NCI-H2227 (cell line): ENCODE data around the gene CAPNS1.
"Not testable (repeated sequence)": the region's sequence is repeated elsewhere in the genome, so short reads cannot be mapped to it uniquely, and the experiment has no call there.

ENCODE experiments used
- DNase-seq: peaks from one replicate; lab custom pipeline; 2025; ENCODE audit not compliant: unreplicated experiment; lab: John Stamatoyannopoulos, UW

CAPNS1 gene

GRCh38 chr19:36149673-36150406 lies 10.0 kb downstream of the CAPNS1 start:
- DNase-seq = no peak

GRCh38 chr19:36150586-36150985 lies 10.7 kb downstream of the CAPNS1 start:
- no peak for DNase-seq

- no peak for DNase-seq
Observed at GRCh38 chr19:36151144-36152018, 11.5 kb downstream of the CAPNS1 start.

- no peak for DNase-seq
Observed at GRCh38 chr19:36152019-36152351, 12.1 kb downstream of the CAPNS1 start.

GRCh38 chr19:36152352-36153091 lies 12.7 kb downstream of the CAPNS1 start, which contains the start of gene COX7A1:
COX7A1 (minus strand) TSS chr19:36152447; CDS start chr19:36152407, 40 bp downstream.
- DNase-seq = no peak

DNA sequence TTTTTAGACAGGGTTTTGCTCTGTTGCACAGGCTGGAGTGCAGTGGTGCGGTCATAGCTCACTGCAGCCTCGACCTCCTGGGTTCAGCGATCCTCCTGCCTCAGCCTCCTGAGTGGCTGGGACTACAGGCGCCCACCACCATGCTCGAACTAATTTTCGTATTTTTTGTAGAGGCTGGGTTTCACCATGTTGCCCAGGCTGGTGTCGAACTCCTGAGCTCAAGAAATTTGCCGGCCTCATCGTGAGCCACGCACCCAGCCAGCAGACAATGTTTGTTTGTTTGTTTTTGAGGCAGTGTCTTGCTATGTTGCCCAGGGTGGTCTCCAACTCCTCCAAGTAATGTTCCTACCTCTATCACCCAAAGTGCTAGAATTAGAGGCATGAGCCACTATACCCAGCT lies 13.3 kb downstream of the CAPNS1 start:
- DNase-seq = no peak

DNA sequence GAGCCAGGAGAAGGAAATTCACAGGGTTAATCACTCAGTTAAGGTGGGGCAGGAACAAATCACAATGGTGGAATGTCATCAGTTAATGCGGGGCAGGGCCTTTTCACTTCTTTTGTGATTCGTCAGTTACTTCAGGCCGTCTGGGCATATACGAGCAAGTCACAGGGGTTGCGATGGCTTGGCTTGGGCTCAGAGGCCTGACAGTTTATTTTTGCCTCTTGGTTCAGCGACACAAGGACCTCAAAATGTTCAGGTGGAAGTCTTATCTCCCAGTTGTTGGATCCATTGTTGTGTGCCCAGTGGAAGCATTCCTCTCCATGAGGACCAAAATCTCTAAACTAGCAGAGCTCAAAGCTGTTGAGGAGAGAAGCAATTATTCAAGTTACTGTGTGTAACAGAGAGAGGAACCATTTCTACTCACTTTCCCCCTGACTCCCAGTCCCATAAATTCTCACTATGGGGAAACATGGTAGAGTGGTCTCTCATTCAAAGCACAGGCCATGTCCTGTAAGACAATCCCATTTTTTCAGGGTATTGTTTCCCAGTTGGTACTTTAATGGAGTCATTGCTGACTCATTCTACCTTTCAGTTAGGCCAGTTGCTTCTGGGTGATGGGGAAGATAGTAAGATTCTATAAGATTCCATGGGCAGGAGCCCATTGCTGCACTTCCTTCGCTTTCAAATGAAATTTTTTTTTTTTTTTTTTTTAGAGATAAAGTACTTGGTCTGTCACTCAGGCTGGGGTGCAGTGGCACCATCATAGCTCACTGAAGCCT lies 21.1 kb downstream of the CAPNS1 start:
- DNase-seq = no peak

DNA sequence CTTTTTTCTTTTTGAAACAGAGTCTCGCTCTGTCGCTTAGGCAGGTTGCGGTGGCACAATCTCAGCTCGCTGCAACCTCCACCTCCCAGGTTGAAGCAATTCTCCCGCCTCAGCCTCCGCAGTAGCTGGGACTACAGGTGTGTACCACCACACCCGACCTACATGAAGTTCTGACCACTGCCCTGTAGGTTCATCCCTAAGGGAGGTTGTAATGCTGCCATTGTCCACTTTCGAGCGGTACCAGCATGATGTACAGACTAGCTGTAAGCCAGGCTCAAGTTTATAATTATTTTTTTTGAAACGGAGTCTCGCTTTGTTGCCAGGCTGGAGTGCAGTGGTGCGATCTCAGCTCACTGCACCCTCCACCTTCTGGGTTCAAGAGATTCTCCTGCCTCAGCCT lies 23.9 kb downstream of the CAPNS1 start:
- DNase-seq = no peak

GRCh38 chr19:36169084-36169760 lies 29.4 kb downstream of the CAPNS1 start:
- DNase-seq = peak; percentile 40

GRCh38 chr19:36172852-36173251 lies 33.0 kb downstream of the CAPNS1 start:
- DNase-seq = no peak

DNA sequence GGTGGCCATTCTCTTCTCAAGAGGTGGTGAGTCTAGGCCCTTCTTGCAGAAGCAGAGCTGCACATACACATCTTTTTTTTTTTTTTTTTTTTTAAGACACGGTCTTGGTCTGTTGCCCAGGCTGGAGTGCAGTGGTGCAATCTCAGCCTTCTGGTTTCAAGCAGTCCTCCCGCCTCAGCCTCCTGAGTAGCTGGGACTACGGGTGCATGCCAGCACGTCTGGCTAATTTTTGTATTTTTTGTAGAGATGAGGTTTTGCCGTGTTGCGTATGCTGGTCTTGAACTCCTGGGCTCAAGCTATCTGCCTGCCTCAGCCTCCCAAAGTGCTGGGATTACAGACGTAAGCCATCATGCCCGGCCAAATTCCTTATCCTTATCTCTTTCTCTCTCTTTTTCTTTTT lies 34.0 kb downstream of the CAPNS1 start:
- not testable (repeated sequence) for DNase-seq

GRCh38 chr19:36179077-36179476 lies 39.2 kb downstream of the CAPNS1 start:
- DNase-seq = not testable (repeated sequence)

DNA sequence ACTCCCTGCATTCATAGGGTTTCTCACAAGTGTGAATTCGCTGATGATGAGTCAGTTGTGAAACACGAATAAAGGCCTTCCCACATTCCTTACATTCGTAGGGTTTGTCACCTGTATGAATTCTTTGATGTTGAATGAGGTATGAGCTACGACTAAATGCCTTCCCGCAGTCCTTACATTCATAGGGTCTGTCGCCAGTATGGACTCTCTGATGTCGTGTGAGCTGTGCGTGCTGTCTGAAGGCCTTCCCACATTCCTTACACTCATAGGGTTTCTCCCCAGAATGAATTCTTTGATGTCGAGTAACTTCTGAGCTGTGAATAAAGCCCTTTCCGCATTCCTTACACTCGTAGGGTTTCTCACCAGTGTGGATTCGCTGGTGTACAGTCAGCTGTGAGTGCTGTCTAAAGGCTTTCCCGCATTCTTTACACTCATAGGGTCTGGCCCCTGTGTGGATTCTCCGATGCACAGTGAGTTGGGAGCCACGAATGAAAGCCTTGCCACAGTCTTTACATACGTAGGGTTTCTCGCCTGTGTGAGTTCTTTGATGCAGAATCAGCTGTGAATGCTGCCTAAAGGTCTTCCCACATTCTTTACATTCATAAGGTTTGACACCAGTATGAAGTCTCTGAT lies 42.9 kb downstream of the CAPNS1 start:
- no peak for DNase-seq

- DNase-seq = no peak
Observed at GRCh38 chr19:36183245-36183628, 43.4 kb downstream of the CAPNS1 start.

GRCh38 chr19:36186722-36187121 lies 46.9 kb downstream of the CAPNS1 start:
- DNase-seq = not testable (repeated sequence)

- no peak for DNase-seq
Observed at GRCh38 chr19:36196249-36196648, 56.4 kb downstream of the CAPNS1 start.

GRCh38 chr19:36198119-36198518 lies 58.3 kb downstream of the CAPNS1 start:
- no peak for DNase-seq
